GM21381 (cell line): ENCODE data around the gene TNFSF4.
A peak's percentile ranks its signal among the peaks of the same experiment; 100 is the strongest.

Experiments
- ATAC-seq: cut with Tn5 transposase; IDR thresholded peaks from one replicate; pipeline ENCODE4 v1.9.1; 2021; ENCODE audit warnings: mild to moderate bottlenecking, moderate library complexity; ENCODE audit not compliant: unreplicated experiment

TNFSF4 gene

DNA sequence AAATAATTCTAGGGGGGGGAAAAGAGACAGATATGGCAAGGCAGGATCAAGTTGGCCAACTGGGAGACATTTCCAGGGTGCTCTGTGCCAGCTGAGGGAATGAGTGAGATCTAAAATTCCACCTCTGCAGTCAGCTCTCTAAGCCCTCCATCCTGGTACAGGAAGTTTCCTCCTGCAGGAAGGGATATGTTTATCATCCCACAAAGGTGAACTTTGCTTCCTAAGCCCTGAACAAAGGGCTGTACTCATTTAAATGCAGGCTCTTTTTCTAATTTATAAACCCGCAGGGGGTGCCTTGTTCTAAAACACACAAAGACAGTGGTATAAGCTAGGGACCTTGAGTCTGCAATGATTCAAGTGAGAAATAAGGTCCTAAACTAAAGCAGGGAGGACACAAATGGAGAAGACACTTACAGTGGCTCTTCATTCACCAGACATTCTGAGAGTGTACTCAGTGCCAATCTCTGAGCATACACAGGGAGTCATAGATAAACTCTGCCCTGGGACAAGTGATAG lies 3.6 kb upstream of the TNFSF4 start:
- no peak for ATAC-seq

DNA sequence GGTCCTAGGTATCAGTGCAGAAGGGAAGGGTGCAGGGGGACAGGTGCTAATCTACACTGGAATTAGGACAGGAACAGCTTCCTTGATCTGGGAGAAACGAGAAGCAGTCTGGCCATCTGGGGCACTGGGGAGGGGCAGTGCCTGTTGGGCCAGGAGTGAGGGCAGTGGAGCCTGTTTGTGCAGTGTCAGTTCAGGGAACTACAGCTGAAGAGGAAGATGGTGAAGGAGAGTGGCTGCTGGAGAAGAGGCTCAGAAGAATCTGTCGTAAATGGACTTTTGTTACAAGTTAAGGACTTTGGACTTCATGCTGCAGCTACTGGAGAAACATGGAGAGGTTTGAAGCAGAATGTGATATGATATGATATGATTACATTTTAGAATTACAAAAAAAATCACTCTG lies 3.2 kb upstream of the TNFSF4 start:
- ATAC-seq = no peak

DNA sequence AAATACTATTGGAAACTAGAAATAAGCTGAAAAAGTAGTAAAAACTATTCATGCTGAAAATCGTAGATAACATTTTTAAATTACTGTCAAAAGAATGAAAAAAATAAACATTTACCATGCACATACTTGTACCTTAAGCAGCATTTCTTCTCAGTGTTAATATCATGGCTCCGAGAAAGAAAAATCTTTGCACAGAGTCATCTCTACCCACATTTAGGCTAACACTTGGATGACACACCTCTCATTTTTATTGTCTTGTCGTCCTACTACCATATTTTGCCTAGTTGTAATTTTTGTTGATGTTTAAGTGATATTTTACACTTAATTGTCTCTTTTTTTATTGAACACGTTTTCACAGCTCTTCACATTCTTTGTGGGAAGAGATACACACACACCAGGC lies 1.7 kb upstream of the TNFSF4 start:
- no peak for ATAC-seq

DNA sequence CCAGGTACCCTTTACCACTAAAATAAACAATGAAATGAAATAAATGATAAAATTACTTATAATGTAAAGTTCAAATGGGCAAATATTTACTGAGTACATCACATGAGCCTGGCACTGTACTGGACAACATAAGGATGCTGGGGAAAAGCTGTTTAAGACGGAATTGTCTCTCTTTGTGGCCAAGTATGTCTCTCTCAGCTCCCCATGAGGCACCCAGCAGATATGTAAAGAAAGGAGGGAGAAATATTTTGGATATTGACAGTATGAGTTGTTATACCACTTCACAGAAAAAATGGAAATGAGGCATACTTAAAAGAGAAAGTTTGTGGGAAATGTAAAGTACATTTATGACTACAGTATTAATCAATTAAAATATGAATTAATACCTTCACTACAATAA lies 1.0 kb upstream of the TNFSF4 start:
- no peak for ATAC-seq

DNA sequence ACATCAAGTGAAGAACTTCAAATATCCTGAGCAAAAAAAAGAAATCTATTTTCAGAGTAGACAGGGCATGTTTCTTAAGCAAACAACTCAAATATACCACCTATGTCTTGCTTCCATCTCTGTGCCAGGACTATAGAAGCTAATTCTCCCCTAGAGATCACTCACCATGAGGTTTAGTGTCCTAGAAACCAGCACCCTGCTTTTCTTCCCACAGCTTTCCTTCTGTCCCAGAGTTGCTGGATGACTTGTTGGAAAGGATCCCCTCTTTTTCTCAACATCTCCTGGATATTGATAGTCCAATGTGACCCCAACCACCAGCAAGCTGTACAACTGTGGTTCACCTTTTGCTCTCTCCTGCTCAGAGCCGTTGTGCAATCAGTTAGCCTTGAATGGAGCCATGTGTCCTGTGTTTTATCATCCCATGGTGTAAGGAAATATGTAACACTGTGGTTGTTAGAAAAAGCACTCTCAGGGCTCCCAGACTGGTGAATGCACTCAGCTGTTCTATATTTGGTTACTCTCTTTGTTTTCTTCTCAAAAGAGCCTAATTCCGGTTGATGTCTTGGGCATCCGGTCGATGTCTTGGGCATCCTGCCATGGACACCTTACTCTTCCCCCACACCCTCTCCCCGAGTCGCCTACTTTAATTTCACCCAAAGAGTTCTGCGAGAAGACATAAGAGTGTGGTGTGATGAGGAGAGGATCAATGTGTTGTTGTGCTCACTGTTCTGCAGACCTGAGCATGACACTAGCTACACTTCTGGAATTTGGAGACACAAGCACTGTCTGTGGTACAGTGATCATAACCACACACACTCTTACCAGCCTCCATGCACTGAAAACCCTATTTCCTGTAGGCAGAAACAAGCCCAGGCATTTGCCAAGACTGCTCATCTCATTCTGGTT lies 1.7 kb downstream of the TNFSF4 start:
- ATAC-seq = no peak

DNA sequence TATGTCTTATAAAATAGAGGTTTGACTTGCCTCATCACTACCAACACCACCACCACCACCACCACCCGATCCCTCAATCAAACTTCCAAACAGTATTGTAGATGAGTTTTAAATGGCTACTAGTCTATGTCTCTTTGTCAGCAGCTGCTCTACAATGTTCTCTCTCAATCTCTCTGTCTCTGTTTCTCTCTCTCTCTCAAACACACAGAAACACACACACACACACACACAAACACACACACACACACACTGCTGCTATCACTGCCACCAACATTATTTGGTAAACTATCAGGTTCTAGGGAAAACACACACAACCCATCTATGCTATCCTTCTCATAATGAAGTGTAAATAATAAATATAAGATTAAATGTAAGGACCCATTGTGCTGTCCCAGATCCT lies 2.4 kb downstream of the TNFSF4 start:
- no peak for ATAC-seq

DNA sequence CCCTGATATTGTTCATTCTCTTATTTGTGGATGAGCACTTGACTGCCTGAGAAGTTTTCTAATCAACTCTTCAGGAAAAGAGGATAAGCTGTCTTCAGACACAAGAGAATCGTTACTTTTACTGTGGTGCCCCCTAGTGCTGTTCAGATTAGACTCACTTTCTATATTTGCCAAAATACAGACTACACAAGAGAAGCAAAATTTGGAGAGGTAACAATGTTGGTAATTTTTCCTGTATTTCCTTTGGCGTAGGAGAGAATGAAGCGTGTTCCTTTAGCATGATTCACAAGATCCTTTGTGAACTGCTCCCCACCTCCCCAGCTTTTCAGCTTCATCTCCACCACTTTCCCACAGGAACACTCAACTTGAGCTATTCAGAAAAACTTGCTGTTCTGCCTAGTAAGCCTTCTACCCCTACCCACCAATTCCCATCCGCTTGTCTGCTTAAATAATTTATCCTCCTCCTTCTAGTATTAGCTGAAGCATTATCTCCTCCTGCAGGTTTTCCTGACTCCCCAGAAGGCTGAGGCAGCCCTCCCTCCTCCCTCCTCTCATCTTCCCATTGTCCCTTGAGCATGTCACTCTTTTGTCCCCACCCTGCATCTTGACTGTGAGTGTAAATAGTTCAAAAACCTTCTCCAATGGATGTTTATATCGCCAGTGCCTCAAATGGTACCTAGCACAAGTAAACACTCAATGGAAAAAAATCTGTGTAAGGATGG lies 4.5 kb downstream of the TNFSF4 start:
- ATAC-seq = no peak

DNA sequence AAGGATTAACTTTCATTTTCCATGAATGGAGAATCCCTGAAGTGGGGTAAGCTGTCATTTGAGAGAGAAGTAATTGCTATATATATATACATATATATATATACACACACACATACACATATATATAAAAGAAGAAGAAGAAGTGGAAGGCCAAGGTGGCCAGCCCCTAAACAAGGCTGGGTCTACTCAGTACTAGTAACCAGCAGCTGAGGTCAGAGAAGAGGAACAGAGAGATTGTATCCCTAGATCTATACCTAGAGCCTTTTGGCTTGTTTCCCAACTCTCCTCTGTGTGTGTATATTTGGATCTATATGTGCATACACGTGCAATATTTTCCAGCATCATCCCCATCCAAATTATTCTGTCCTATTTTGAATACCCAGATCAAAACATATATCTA lies 5.2 kb downstream of the TNFSF4 start:
- ATAC-seq = no peak

DNA sequence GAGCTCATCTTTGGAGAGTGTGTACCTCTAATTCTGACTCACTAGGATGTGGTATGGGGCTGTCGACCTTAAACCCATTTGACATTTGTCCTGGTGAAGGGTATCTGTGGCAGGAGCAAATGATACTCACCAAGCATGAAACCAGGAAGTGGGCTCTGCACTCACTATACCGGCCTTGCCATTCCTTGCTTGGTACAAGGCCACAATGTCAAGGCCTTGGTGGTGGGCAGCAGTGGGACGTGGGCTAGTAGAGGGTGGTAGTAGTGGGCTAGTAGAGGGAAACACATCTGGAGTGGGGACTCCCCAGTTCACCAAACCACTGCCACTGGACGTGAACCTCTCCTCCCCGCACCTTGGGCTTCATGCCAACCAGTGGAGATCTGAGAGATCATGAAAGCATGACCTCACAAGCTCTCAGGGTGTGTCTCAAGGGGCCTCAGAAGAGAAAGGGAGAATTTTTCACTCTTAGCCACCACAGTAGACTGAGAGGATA lies 11.5 kb downstream of the TNFSF4 start:
- ATAC-seq = peak; percentile 86

DNA sequence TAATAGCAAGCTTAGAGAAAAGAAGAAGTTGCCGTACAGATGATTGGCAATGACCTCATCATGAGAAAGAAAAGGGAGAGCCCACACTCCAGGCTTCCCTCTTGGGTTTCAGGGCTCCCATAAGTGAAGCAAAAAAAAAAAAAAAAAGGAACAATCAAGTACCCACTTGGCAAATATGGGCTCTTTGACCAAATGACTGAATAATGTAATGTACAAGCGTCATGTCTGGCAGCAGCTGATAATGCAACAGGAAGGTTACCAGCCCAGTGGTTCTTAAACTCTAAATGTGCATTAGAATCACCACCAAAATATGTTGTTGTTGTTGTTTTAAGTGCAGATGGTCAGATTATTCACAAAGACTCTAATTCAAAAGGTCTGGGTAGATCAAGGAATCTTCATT lies 13.5 kb downstream of the TNFSF4 start:
- no peak for ATAC-seq

DNA sequence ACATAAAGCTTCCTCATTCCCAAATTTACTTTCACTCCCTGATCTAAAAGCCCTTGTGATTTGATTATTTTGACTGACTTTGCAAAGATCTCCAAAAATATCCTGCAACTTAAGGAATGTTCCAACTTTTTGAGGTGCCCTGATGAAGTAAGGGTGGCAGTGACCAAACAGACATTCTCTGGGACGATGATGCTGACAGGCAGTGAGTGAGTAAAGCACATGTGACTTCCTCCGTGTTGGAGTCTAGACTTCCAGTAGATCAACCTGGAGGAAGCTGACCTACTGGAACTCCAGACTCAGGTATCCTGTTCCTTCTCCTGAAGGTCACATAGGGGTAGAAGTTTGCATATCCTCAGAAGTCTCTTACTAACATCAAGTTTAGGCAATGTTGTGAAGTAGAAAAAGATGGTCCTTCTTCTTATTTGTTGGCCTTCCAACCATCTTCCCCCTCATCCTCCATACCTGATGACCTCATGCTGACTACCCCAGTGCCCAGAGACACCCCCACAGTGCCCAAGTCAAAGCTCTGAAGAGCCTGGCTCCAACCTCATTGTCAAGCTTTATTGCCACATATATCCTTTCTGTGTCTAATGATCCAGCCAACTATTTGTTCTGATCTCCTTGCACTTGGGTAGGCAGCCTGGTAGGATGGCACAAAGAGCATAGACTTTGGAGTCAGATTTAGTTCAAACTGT lies 16.0 kb downstream of the TNFSF4 start:
- ATAC-seq = no peak

DNA sequence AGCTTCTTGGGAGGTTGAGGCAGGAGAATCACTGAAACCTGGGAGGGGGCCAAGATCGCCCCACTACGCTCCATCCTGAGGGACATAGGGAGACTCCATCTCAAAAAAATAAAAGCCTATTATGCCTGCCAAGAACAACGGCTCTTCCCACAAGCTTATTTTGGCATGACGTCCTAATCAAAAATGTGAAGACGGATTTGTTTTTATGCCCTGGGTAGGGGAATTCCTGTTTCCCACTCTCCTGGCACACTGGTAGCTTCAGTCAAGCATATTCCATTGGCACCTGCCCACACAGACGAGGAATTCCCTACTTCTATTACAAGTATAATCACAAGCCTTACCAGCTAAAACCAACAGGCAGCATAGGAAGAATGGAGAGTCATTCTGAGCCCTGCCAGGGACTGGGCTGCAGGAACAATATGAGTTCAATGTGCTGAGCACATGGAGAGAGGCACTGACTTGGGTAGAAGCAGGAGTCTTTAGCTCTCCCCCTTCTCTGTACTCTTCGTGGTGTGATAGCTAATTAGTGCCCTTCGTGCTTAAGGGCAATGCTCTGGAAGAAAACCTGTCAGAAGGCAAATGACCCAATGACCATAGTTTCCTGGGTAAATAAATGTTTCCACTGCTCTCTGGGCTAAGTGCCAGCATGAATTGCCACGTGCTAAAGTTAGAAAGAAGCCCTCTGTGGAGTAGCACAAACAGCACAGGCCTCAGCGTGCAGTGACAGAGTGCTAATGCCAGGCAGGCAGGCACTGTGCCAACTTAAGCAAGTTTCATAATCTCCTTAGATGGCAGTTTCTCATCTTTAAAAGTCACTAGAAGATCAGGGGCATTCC lies 16.8 kb downstream of the TNFSF4 start:
- ATAC-seq = no peak

DNA sequence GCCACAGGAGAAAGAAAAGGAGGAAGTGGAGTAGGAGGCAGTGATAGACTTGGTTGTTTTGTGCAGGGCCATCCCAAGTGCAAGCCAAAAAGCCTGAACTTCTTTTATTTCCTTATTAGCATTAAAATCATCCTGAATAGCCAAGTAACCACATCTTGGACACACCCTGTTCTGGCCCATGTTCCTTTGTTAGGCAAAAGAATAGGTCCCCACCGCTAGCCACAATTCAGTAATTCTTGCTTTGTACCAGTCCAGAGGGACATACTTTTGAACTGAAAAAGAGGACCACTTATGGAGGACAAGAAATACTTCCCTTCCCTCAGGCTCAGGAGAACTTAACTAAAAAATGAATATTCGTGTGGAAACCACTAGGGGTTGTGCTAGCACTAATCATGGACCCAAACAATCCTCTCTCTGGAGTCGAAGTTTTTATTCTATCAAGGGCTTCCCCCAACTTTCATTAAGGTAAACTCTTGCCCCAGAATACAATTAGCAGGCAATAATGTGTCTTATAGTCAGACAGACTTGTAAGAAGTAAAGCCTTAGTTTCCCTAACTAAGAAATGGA lies 19.4 kb downstream of the TNFSF4 start:
- no peak for ATAC-seq

DNA sequence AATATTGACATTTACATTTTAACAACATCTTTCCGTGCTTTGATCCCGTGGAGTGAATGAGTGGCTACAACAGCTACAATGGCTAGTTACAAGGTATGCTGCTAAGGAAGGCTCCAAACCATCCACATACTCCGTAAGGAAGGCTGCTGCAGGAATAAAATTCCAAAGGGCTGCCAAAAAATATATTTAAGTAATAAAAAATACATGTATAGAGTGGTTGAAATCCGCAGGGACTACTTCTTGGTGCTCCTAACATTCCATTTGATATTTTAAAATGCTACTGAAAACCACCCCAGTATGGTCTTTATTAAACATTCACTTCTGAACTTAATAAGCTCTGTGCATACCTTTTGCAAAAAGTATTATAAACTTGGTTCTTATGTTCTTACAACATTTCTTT lies 25.3 kb downstream of the TNFSF4 start:
- ATAC-seq = no peak

DNA sequence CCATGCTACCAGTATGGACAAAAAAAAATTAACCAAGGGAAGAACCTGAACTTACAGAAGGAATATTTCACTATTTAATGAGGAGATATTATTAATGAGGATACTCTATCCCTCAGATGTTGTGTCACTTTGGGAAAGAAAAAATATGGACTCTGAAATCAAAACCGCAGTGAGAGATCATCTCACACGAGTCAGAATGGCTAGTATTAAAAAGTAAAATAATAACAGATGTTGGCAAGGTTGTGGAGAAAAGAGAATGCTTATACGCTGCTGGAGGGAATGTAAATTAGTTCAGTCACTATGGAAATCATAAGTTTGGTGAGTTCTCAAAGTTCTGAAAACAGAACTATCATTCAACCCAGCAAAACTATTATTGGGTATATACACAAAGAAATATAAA lies 30.9 kb downstream of the TNFSF4 start:
- no peak for ATAC-seq

DNA sequence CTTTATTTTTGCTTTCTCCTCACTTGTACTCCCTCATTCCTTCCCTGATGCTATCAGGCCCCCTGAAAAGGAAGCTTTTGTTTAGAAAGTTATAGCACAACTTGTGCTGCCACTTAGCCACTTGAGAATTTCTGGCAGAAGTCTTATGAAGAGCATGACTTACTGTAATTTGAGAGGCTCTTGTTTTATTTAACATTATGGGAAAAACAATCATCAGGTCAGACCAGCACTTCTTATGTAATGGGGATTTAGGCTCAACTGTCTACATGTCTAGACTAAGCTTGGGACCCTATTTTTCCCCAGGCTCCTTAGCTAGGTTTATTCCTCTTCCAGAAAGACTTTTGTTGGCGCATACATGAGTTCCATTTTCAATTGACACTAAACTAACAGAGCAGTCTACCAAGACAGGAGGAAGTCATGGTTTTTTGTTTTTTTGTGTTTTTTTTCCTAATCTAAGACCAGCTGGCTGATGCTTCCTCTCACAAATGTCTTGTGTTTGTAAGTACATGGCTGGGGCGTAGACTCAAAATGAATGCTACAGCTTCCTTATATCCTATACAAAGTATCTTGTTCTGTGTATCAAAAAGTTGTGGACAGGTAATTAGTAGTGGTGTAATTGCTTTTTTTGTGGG lies 31.5 kb downstream of the TNFSF4 start:
- no peak for ATAC-seq

DNA sequence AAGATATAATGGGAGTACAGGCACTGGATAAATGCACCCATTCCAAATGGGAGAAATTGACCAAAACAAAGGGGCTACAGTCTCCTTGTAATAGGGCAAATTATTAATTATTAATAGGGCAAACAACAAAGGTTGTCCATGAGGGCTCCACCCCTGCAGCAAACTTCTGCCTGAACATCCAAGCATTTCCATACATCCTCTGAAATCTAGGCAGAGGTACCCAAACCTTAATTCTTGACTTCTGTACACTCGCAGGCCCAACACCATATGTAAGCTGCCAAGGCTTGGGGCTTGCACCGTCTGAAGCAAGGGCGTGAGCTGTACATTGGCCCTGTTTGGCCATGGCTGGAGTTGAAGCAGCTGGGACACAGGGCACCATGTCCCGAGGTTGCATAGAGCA lies 33.7 kb downstream of the TNFSF4 start:
- ATAC-seq = no peak

DNA sequence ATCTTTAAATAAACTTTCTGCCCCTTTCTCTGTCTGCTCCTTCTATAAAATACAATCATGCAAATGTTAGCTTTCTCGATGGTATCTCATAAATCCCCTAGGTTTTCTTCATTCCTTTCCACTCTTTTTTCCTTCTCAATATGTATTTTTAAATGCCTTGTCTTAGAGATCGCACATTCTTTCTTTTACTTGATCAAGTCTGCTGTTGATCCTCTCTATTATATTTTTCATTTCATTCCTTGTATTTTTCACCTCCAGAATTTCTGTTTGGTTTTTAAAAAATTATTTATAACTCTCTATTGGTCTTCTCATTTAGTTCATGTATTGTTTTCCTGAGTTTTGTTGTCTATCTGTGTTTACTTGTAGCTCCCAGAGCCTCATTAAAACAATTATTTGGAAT lies 36.0 kb downstream of the TNFSF4 start:
- no peak for ATAC-seq

DNA sequence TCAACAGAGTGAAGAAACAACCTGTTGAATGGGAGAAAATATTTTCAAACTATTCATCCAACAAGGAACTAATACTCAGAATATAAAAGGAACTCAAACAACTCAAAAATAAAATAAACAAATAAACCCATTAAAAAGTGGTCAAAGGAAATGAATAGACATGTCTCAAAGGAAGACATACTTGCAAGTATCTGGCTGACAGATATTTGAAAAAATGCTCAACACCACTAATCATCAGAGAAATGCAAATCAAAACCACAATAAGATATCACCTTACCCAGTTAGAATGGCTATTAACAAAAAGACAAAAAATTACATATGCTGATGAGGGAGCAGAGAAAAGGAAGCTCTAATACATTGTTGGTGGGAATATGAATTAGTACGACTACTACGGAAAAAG lies 38.2 kb downstream of the TNFSF4 start:
- ATAC-seq = no peak

DNA sequence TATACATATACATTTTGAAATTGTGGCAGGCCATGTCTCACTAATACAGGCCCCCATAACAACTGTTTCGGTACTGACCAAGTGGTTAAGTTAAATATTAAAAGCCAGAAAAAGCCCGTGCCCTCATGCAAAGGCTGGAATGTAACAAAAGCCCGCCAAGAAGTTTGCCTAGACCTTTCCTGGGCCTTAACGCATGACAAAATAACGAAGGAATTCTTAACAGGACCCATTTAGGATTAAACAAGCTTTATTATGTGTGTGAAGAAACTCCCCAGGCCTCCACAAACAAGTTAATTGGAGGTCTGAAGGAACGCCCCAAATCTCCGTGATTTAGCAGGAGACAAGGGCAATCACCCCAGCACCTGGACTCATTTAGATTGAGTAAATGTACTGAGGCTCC lies 42.4 kb downstream of the TNFSF4 start:
- no peak for ATAC-seq
